ENCODE results near the gene PRKACG.

DNA sequence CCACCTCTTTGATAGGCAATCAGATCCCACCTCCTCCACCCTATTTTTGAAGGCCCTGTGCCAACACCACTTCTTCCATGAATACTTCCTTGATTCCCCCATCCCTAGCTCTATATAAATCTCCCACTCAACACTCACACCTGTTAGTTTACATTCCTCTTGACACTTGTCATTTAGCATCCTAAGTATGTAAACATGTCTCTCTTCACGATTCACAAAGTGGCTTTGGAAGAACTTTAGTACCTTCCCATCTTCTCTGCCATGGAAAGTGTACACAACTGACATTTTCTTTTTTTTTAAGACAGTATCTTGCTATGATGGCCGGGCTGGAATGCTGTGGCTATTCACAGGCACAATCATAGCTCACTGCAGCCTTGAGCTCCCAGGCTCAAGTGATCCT is 20.2 kb upstream of the PRKACG start:
- TF ChIP-seq POLR2AphosphoS5 (IDR thresholded peaks at IDR 0.05; ENCODE audit: borderline replicate concordance, low read depth, low read length) (no peak), EZH2 (IDR thresholded peaks at IDR 0.05) (no peak), FOXP2 (optimal IDR thresholded peaks at IDR 0.05; ENCODE audit: control extremely low read depth, extremely low read length, insufficient read depth) (no peak)

Measured in SK-N-MC (cell line).